ENCODE results near the gene BAIAP2L2. TPM values are rescaled to one million over a fixed set of nuclear protein-coding genes. Genes with fewer than 3 reads are reported as not detected.

BAIAP2L2 gene
- total RNA-seq, 2 experiments from 2014 or later: 0.93 to 1.6 TPM

- DNase-seq: no peak
- Mint-ChIP-seq H3K27ac (no peak overlapping the region), H3K36me3 (peaks cover 11% of the 10 kb centered on the region), H3K27me3 (peaks cover 5% of the 10 kb centered on the region), H3K4me1 (ENCODE audit: low read depth) (no peaks in the 10 kb centered on the region), H3K9me3 (no peaks in the 10 kb centered on the region), H3K4me3 (no peak overlapping the region)
- intact Hi-C loops (cut with micrococcal nuclease): no loop called here
- ChIA-PET POLR2A (no interaction called here), CTCF (interaction anchor here (1.5 kb wide), 1 partner anchor 9 kb away, joined by 3 read pairs; no protein-coding TSS in a partner anchor)
These were observed 35.2 kb downstream of the BAIAP2L2 start for GRCh38 chr22:38075105-38075825.

GRCh38 chr22:38074181-38075104 lies 36.0 kb downstream of the BAIAP2L2 start:
- intact Hi-C loops (cut with micrococcal nuclease): no loop called here
- Mint-ChIP-seq H3K27me3 (no peaks in the 10 kb centered on the region), H3K36me3 (peaks cover 14% of the 10 kb centered on the region), H3K27ac (no peak overlapping the region), H3K4me1 (ENCODE audit: low read depth) (no peaks in the 10 kb centered on the region), H3K9me3 (no peaks in the 10 kb centered on the region), H3K4me3 (no peak overlapping the region)
- POLR2A ChIA-PET: no interaction called here
- CTCF ChIA-PET: interaction anchor here (1.5 kb wide), 1 partner anchor 8 kb away, joined by 3 read pairs; no protein-coding TSS in a partner anchor
- DNase-seq: no peak

GRCh38 chr22:38073150-38074130 lies 37.0 kb downstream of the BAIAP2L2 start:
- Mint-ChIP-seq H3K36me3 (peaks cover 14% of the 10 kb centered on the region), H3K9me3 (no peaks in the 10 kb centered on the region), H3K27ac (no peak overlapping the region), H3K4me3 (no peak overlapping the region), H3K4me1 (ENCODE audit: low read depth) (no peaks in the 10 kb centered on the region), H3K27me3 (no peaks in the 10 kb centered on the region)
- DNase-seq: no peak
- ChIA-PET POLR2A (no interaction called here), CTCF (no interaction called here)
- intact Hi-C loops (cut with micrococcal nuclease): no loop called here

- ChIA-PET POLR2A (interaction anchor here (0.9 kb wide), 1 partner anchor 14 kb away, joined by 3 read pairs; no protein-coding TSS in a partner anchor), CTCF (no interaction called here)
- intact Hi-C loops (cut with micrococcal nuclease): no loop called here
- Mint-ChIP-seq H3K9me3 (no peaks in the 10 kb centered on the region), H3K4me1 (ENCODE audit: low read depth) (no peaks in the 10 kb centered on the region), H3K4me3 (no peak overlapping the region), H3K27me3 (no peaks in the 10 kb centered on the region), H3K27ac (no peak overlapping the region), H3K36me3 (peaks cover 16% of the 10 kb centered on the region)
- no peak for DNase-seq
These were observed 37.9 kb downstream of the BAIAP2L2 start for GRCh38 chr22:38072322-38073149.

GRCh38 chr22:38071421-38072321 lies 38.8 kb downstream of the BAIAP2L2 start:
- POLR2A ChIA-PET: interaction anchor here (0.9 kb wide), 1 partner anchor 13 kb away, joined by 3 read pairs; no protein-coding TSS in a partner anchor
- H3K9me3 Mint-ChIP-seq: no peaks in the 10 kb centered on the region
- CTCF ChIA-PET: no interaction called here
- intact Hi-C loops (cut with micrococcal nuclease): no loop called here
- H3K4me1 Mint-ChIP-seq (ENCODE audit: low read depth): no peaks in the 10 kb centered on the region
- H3K27me3 Mint-ChIP-seq: no peaks in the 10 kb centered on the region
- peaks cover 16% of the 10 kb centered on the region for H3K36me3 Mint-ChIP-seq
- no peak overlapping the region for H3K4me3 Mint-ChIP-seq
- DNase-seq: no peak
- H3K27ac Mint-ChIP-seq: no peak overlapping the region

- ChIA-PET POLR2A (no interaction called here), CTCF (interaction anchor here (1.4 kb wide), 1 partner anchor 18 kb away, joined by 5 read pairs; no protein-coding TSS in a partner anchor)
- Mint-ChIP-seq H3K27me3 (no peaks in the 10 kb centered on the region), H3K27ac (no peak overlapping the region), H3K36me3 (peaks cover 20% of the 10 kb centered on the region), H3K4me1 (ENCODE audit: low read depth) (no peaks in the 10 kb centered on the region), H3K4me3 (no peak overlapping the region), H3K9me3 (no peaks in the 10 kb centered on the region)
- intact Hi-C loops (cut with micrococcal nuclease): no loop called here
- no peak for DNase-seq
These were observed 40.1 kb downstream of the BAIAP2L2 start for GRCh38 chr22:38070250-38070921.

- no peak overlapping the region for H3K27ac Mint-ChIP-seq
- intact Hi-C loops (cut with micrococcal nuclease): no loop called here
- POLR2A ChIA-PET: interaction anchor here (0.6 kb wide), 1 partner anchor 32 kb away, joined by 3 read pairs; no protein-coding TSS in a partner anchor
These were observed 40.9 kb downstream of the BAIAP2L2 start for GRCh38 chr22:38069372-38070249.

GRCh38 chr22:38068641-38069371 lies 41.7 kb downstream of the BAIAP2L2 start:
- H3K27me3 Mint-ChIP-seq: no peaks in the 10 kb centered on the region
- POLR2A ChIA-PET: interaction anchor here (0.6 kb wide), 1 partner anchor 33 kb away, joined by 3 read pairs; no protein-coding TSS in a partner anchor
- DNase-seq: no peak
- H3K9me3 Mint-ChIP-seq: no peaks in the 10 kb centered on the region
- intact Hi-C loops (cut with micrococcal nuclease): no loop called here
- no peak overlapping the region for H3K4me3 Mint-ChIP-seq
- no peaks in the 10 kb centered on the region for H3K4me1 Mint-ChIP-seq (ENCODE audit: low read depth)
- CTCF ChIA-PET: interaction anchor here (0.7 kb wide), 1 partner anchor 16 kb away, joined by 3 read pairs; no protein-coding TSS in a partner anchor
- H3K36me3 Mint-ChIP-seq: peaks cover 21% of the 10 kb centered on the region
- no peak overlapping the region for H3K27ac Mint-ChIP-seq

More at GRCh38 chr22:38069372-38070249, 40.9 kb downstream of the BAIAP2L2 start:
- Mint-ChIP-seq H3K36me3 (peaks cover 25% of the 10 kb centered on the region), H3K4me1 (ENCODE audit: low read depth) (no peaks in the 10 kb centered on the region), H3K27me3 (no peaks in the 10 kb centered on the region), H3K9me3 (no peaks in the 10 kb centered on the region), H3K4me3 (no peak overlapping the region)
- DNase-seq: no peak
- CTCF ChIA-PET: interaction anchor here (1.4 kb wide), 1 partner anchor 17 kb away, joined by 5 read pairs; no protein-coding TSS in a partner anchor
